Tibial artery (tissue), 4 donors: ENCODE results near the gene HYAL3.
A peak's percentile ranks its signal among the peaks of the same experiment; 100 is the strongest.
"Not testable (repeated sequence)": the region's sequence is repeated elsewhere in the genome, so short reads cannot be mapped to it uniquely, and the experiment has no call there.

Experiments used
- DNase-seq, 2 donors: peaks; one replicate each; pipeline ENCODE4 v3.0.0-alpha.2; 2019
- H3K27ac ChIP-seq, 2 donors: fragments of 200-600 bp; sonication (generic) in 1 of 2; 1 replicate in 1 of 2; 2 replicates in 1 of 2; pipeline ENCODE4 v1.5.1; 2018 to 2019; ENCODE audit warnings: mild to moderate bottlenecking in 1 of 2
- H3K27me3 ChIP-seq, 2 donors: fragments of 200-600 bp; sonication (generic) in 1 of 2; one replicate each; pipeline versions ENCODE4 v1.5.1 to v1.6.0; 2016 to 2019
- H3K36me3 ChIP-seq, 3 donors: fragments of 200-600 bp; sonication (generic) in 2 of 3; one replicate each; pipeline ENCODE4 v1.5.1; 2016 to 2019; ENCODE audit warnings: mild to moderate bottlenecking in 2 of 3
- H3K4me1 ChIP-seq, 4 donors: fragments of 200-600 bp; sonication (generic) in 2 of 4; 1 replicate in 3 of 4; 2 replicates in 1 of 4; pipeline ENCODE4 v1.5.1; 2016 to 2019
- H3K4me3 ChIP-seq, 2 donors: fragments of 200-600 bp; sonication (generic) in 1 of 2; 1 replicate in 1 of 2; 2 replicates in 1 of 2; pipeline ENCODE4 v1.5.1; 2018 to 2019; ENCODE audit warnings: mild to moderate bottlenecking in 2 of 2
- H3K9me3 ChIP-seq, 3 donors: fragments of 200-600 bp; sonication (generic) in 1 of 3; one replicate each; pipeline ENCODE4 v1.5.1; 2016 to 2019
- CTCF ChIP-seq, 2 experiments: fragments of 200-600 bp in 1 of 2; fragments of 450-650 bp in 1 of 2; IDR thresholded peaks; one replicate each; pipeline ENCODE4 v1.5.1; 2017 to 2019; ENCODE audit warnings: antibody characterized with exemption in 2 of 2, mild to moderate bottlenecking in 1 of 2, moderate library complexity in 1 of 2
- intact Hi-C: fragments of 100-400 bp; cut with DNase I; formaldehyde crosslinking; loops from one replicate; pipeline ENCODE4 v1.15.0; 2023; ENCODE audit warnings: low total_unique reads

HYAL3 gene

DNA sequence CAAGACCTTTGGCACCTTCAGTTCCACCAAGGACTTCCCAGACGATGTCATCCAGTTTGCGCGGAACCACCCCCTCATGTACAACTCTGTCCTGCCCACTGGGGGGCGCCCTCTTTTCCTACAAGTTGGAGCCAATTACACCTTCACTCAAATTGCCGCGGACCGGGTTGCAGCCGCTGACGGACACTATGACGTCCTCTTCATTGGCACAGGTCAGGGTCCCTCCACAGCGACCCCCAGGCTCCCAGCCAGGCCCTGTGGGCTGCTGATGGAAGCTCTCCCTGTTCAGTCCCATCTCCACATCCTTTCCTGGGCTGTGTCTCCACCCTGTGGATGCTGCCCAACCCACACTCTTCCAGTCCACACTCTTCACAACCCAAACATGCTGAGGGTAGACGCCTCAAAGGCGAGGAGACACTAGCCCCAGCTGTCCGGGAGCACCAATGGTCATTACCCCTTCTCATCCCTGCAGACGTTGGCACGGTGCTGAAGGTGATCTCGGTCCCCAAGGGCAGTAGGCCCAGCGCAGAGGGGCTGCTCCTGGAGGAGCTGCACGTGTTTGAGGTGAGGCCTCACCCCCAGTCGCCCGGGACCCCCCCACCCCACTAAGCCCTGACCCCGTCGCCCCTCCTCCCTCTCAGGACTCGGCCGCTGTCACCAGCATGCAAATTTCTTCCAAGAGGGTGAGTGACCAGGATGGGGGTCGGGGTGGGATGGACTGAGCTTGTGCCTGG lies 24.7 kb downstream of the HYAL3 start:
- H3K27me3 ChIP-seq = no peaks in the 10 kb centered on the region
- intact Hi-C loops = loop anchor here (5.0 to 10.0 kb wide), 2 partner anchors 32 to 150 kb away; no protein-coding TSS in a partner anchor
- H3K36me3 ChIP-seq = peaks cover 0 to 17% (median 0%) of the 10 kb centered on the region in 3 donors
- TF ChIP-seq CTCF (IDR thresholded peaks at IDR 0.05) = peak; percentile 45 to 47
- no peaks in the 10 kb centered on the region for H3K9me3 ChIP-seq
- H3K4me3 ChIP-seq = no peak overlapping the region
- H3K4me1 ChIP-seq = peaks cover 0 to 51% (median 30%) of the 10 kb centered on the region in 4 donors
- peak in 1 of 2 donors; percentile 63 for DNase-seq
- no peak overlapping the region for H3K27ac ChIP-seq

- intact Hi-C loops = loop anchor here (2.0 to 10.0 kb wide), 2 partner anchors 81 to 149 kb away; no protein-coding TSS in a partner anchor
- Histone ChIP-seq H3K27ac (no peak overlapping the region), H3K36me3 (peaks cover 0 to 17% (median 0%) of the 10 kb centered on the region in 3 donors), H3K27me3 (no peaks in the 10 kb centered on the region), H3K4me3 (no peak overlapping the region), H3K4me1 (peaks cover 0 to 53% (median 30%) of the 10 kb centered on the region in 4 donors), H3K9me3 (no peaks in the 10 kb centered on the region)
- no peak for TF ChIP-seq CTCF (IDR thresholded peaks at IDR 0.05)
- DNase-seq = no peak
These were observed 25.5 kb downstream of the HYAL3 start for GRCh38 chr3:50273689-50274065.

GRCh38 chr3:50272911-50273688 lies 26.1 kb downstream of the HYAL3 start:
- Histone ChIP-seq H3K27me3 (no peaks in the 10 kb centered on the region), H3K4me3 (peak overlapping the region; percentile 22 to 44), H3K36me3 (peaks cover 0 to 17% (median 0%) of the 10 kb centered on the region in 3 donors), H3K4me1 (peaks cover 0 to 53% (median 33%) of the 10 kb centered on the region in 4 donors), H3K27ac (no peak overlapping the region), H3K9me3 (no peaks in the 10 kb centered on the region)
- DNase-seq = peak; percentile 81 to 91
- TF ChIP-seq CTCF (IDR thresholded peaks at IDR 0.05) = peak; percentile 98 to 99
- intact Hi-C loops = loop anchor here (2.0 to 10.0 kb wide), 2 partner anchors 80 to 148 kb away; no protein-coding TSS in a partner anchor

- peak overlapping the region in 1 of 2 donors; percentile 44 for H3K4me3 ChIP-seq
These were observed 26.7 kb downstream of the HYAL3 start for GRCh38 chr3:50272538-50272910.

GRCh38 chr3:50271314-50271936 lies 27.8 kb downstream of the HYAL3 start:
- Histone ChIP-seq H3K27ac (peak overlapping the region in 1 of 2 donors; percentile 98), H3K4me1 (peaks cover 0 to 69% (median 49%) of the 10 kb centered on the region in 4 donors), H3K4me3 (no peak overlapping the region), H3K9me3 (no peaks in the 10 kb centered on the region), H3K36me3 (peaks cover 0 to 11% (median 0%) of the 10 kb centered on the region in 3 donors), H3K27me3 (no peaks in the 10 kb centered on the region)
- intact Hi-C loops = loop anchor here (1.0 to 10.0 kb wide), 2 partner anchors 44 to 147 kb away; no protein-coding TSS in a partner anchor
- DNase-seq = no peak
- TF ChIP-seq CTCF (IDR thresholded peaks at IDR 0.05) = no peak

More at GRCh38 chr3:50272538-50272910, 26.7 kb downstream of the HYAL3 start:
- not testable (repeated sequence) for H3K27me3 ChIP-seq, DNase-seq, H3K27ac ChIP-seq, H3K9me3 ChIP-seq
- intact Hi-C loops = loop anchor here (2.0 to 10.0 kb wide), 2 partner anchors 80 to 148 kb away; no protein-coding TSS in a partner anchor
- Histone ChIP-seq H3K4me1 (peaks cover 0 to 58% (median 39%) of the 10 kb centered on the region in 4 donors), H3K36me3 (peaks cover 0 to 17% (median 0%) of the 10 kb centered on the region in 3 donors)
